Measurements from ENCODE around the gene SNX4. TPM values are rescaled to one million over a fixed set of nuclear protein-coding genes. Genes with fewer than 3 reads are reported as not detected.

The SNX4 gene
- total and polyA plus RNA-seq, 2 donors (not counting 1 experiment from before 2014, with no cell fraction given): 4.4 to 26.1 TPM

DNA sequence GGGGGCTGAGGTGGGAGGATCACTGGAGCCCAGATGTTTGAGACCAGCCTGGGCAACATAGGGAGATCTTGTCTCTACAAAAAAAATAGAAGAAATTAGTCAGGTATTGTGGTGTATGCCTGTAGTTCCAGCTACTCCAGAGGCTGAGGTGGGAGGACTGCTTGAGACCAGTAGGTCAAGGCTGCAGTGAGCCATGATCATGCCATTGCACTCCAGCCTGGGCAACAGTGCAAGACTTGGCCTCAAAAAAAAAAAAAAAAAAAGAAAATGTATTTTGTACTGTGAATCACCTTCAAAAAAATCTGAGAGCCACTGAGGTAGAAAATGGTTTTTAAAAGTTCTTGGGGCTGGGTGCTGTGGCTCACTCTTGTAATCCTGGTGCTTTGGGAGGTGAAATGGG is 4.6 kb downstream of the SNX4 start:
- Histone ChIP-seq H3K9ac (ENCODE audit: low read length) (no peak overlapping the region), H3K4me3 (ENCODE audit: control extremely low read depth in 1 of 5, extremely low read depth in 1 of 5, insufficient read depth in 1 of 5, low read depth in 2 of 5, low read length in 4 of 5) (no peak overlapping the region), H4K20me1 (ENCODE audit: control insufficient read depth, insufficient read depth, low read length, poor library complexity, severe bottlenecking) (peaks cover 9% of the 10 kb centered on the region), H3K79me2 (ENCODE audit: control insufficient read depth, insufficient read depth, low read length) (peaks cover 64% of the 10 kb centered on the region), H3K27me3 (replicated peaks in 1 of 4; ENCODE audit: control extremely low read depth in 1 of 4, control insufficient read depth in 3 of 4, insufficient read depth in 4 of 4, low read length in 3 of 4) (no peaks in the 10 kb centered on the region), H3K9me3 (ENCODE audit: control extremely low read depth in 1 of 3, control insufficient read depth in 2 of 3, insufficient read depth in 1 of 3, low read length in 2 of 3) (peaks cover 0 to under 1% (median 0%) of the 10 kb centered on the region in 3 donors), H3K36me3 (replicated peaks in 1 of 2; ENCODE audit: control extremely low read depth in 1 of 2, control insufficient read depth in 1 of 2, extremely low read depth in 1 of 2, insufficient read depth in 2 of 2, low read length in 1 of 2) (peaks cover 3 to 9% of the 10 kb centered on the region in 2 experiments), H3K4me1 (ENCODE audit: control insufficient read depth in 2 of 2, insufficient read depth in 2 of 2, low read length in 2 of 2) (peaks cover 11 to 26% of the 10 kb centered on the region in 2 donors), H2AFZ (ENCODE audit: insufficient read depth, low read depth, low read length, poor library complexity, severe bottlenecking) (no peak overlapping the region), H3K27ac (ENCODE audit: low read length in 2 of 2) (no peak overlapping the region), H3K4me2 (replicated peaks; ENCODE audit: low read depth, low read length, poor library complexity, severe bottlenecking) (no peak overlapping the region)
- POLR2A ChIA-PET: no interaction called here
- DNase-seq (no peak), ATAC-seq (ENCODE audit: low read depth) (no peak)
- no peak for TF ChIP-seq EZH2 (IDR thresholded peaks at IDR 0.05; ENCODE audit: borderline replicate concordance, insufficient read depth, low read depth, low read length, poor library complexity, severe bottlenecking)
- TF ChIP-seq, protein P1, sequence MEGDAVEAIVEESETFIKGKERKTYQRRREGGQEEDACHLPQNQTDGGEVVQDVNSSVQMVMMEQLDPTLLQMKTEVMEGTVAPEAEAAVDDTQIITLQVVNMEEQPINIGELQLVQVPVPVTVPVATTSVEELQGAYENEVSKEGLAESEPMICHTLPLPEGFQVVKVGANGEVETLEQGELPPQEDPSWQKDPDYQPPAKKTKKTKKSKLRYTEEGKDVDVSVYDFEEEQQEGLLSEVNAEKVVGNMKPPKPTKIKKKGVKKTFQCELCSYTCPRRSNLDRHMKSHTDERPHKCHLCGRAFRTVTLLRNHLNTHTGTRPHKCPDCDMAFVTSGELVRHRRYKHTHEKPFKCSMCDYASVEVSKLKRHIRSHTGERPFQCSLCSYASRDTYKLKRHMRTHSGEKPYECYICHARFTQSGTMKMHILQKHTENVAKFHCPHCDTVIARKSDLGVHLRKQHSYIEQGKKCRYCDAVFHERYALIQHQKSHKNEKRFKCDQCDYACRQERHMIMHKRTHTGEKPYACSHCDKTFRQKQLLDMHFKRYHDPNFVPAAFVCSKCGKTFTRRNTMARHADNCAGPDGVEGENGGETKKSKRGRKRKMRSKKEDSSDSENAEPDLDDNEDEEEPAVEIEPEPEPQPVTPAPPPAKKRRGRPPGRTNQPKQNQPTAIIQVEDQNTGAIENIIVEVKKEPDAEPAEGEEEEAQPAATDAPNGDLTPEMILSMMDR (IDR thresholded peaks at IDR 0.05): no peak
- intact Hi-C loops (cut with micrococcal nuclease): no loop called here
- no peaks in the 10 kb centered on the region for H3K27me3 Mint-ChIP-seq
- no peak overlapping the region for H3K4me3 Mint-ChIP-seq
- H3K27ac Mint-ChIP-seq: no peak overlapping the region
- CTCF ChIA-PET: no interaction called here
- H3K4me1 Mint-ChIP-seq: peaks cover 45% of the 10 kb centered on the region
- H3K9me3 Mint-ChIP-seq (ENCODE audit: insufficient read depth): no peaks in the 10 kb centered on the region

- H3K27me3 ChIP-seq (replicated peaks in 1 of 4; ENCODE audit: control extremely low read depth in 1 of 4, control insufficient read depth in 3 of 4, insufficient read depth in 4 of 4, low read length in 3 of 4): no peaks in the 10 kb centered on the region
- no peak overlapping the region for H2AFZ ChIP-seq (ENCODE audit: insufficient read depth, low read depth, low read length, poor library complexity, severe bottlenecking)
- H3K4me3 Mint-ChIP-seq: no peak overlapping the region
- ChIA-PET POLR2A (interaction anchor here (0.7 kb wide), 1 partner anchor 46 kb away, joined by 3 read pairs; no protein-coding TSS in a partner anchor), CTCF (no interaction called here)
- H3K36me3 ChIP-seq (replicated peaks in 1 of 2; ENCODE audit: control extremely low read depth in 1 of 2, control insufficient read depth in 1 of 2, extremely low read depth in 1 of 2, insufficient read depth in 2 of 2, low read length in 1 of 2): peaks cover 3 to 9% of the 10 kb centered on the region in 2 experiments
- H4K20me1 ChIP-seq (ENCODE audit: control insufficient read depth, insufficient read depth, low read length, poor library complexity, severe bottlenecking): peaks cover 9% of the 10 kb centered on the region
- peaks cover 33% of the 10 kb centered on the region for H3K4me1 Mint-ChIP-seq
- ATAC-seq (ENCODE audit: low read depth) (no peak), DNase-seq (no peak)
- no peak overlapping the region for H3K4me3 ChIP-seq (ENCODE audit: control extremely low read depth in 1 of 5, extremely low read depth in 1 of 5, insufficient read depth in 1 of 5, low read depth in 2 of 5, low read length in 4 of 5)
- peaks cover 64% of the 10 kb centered on the region for H3K79me2 ChIP-seq (ENCODE audit: control insufficient read depth, insufficient read depth, low read length)
- H3K4me1 ChIP-seq (ENCODE audit: control insufficient read depth in 2 of 2, insufficient read depth in 2 of 2, low read length in 2 of 2): peaks cover 6 to 15% of the 10 kb centered on the region in 2 donors
- no peaks in the 10 kb centered on the region for H3K27me3 Mint-ChIP-seq
- H3K4me2 ChIP-seq (replicated peaks; ENCODE audit: low read depth, low read length, poor library complexity, severe bottlenecking): no peak overlapping the region
- TF ChIP-seq, protein P1 (IDR thresholded peaks at IDR 0.05): no peak
- TF ChIP-seq EZH2 (IDR thresholded peaks at IDR 0.05; ENCODE audit: borderline replicate concordance, insufficient read depth, low read depth, low read length, poor library complexity, severe bottlenecking): no peak
- H3K9ac ChIP-seq (ENCODE audit: low read length): no peak overlapping the region
- no peak overlapping the region for H3K27ac ChIP-seq (ENCODE audit: low read length in 2 of 2)
- H3K9me3 Mint-ChIP-seq (ENCODE audit: insufficient read depth): peaks cover 2% of the 10 kb centered on the region
- no peak overlapping the region for H3K27ac Mint-ChIP-seq
- intact Hi-C loops (cut with micrococcal nuclease): no loop called here
- H3K9me3 ChIP-seq (ENCODE audit: control extremely low read depth in 1 of 3, control insufficient read depth in 2 of 3, insufficient read depth in 1 of 3, low read length in 2 of 3): peaks cover 1 to 13% (median 3%) of the 10 kb centered on the region in 3 donors
- no CpG with 5 or more reads among the region's 6 CpGs for WGBS (ENCODE audit: insufficient coverage)
Measured at GRCh38 chr3:125513490-125514115, 6.4 kb downstream of the SNX4 start.
